NCI-H524 (cell line): Measurements from ENCODE around the gene DEXI.
"Not testable (repeated sequence)": the region's sequence is repeated elsewhere in the genome, so short reads cannot be mapped to it uniquely, and the experiment has no call there.

Experiments
- DNase-seq, 2 experiments: peaks; one replicate each; lab custom pipeline; 2025; lab: John Stamatoyannopoulos, UW

DEXI gene

GRCh38 chr16:10926867-10927266, 15.4 kb downstream of the DEXI start:
- DNase-seq, result no peak

GRCh38 chr16:10926094-10926493, 16.2 kb downstream of the DEXI start:
- no peak for DNase-seq

- not testable (repeated sequence) for DNase-seq
These were observed 17.0 kb downstream of the DEXI start for GRCh38 chr16:10925285-10925684.

GRCh38 chr16:10923650-10924214, 18.5 kb downstream of the DEXI start:
- DNase-seq, result no peak

GRCh38 chr16:10923146-10923649, 19.1 kb downstream of the DEXI start:
- DNase-seq, result no peak

- DNase-seq, result no peak
These were observed 19.7 kb downstream of the DEXI start for GRCh38 chr16:10922328-10923145.

GRCh38 chr16:10921536-10922327, 20.5 kb downstream of the DEXI start:
- DNase-seq, result no peak

GRCh38 chr16:10920726-10921427, 21.4 kb downstream of the DEXI start:
- DNase-seq, result no peak

- no peak for DNase-seq
These were observed 23.3 kb downstream of the DEXI start for GRCh38 chr16:10919003-10919351.

- peak; percentile 84 to 95 for DNase-seq
These were observed 23.8 kb downstream of the DEXI start for GRCh38 chr16:10918294-10919002.

- DNase-seq, result no peak
These were observed 25.7 kb downstream of the DEXI start for GRCh38 chr16:10916534-10916933.

- no peak for DNase-seq
These were observed 31.0 kb downstream of the DEXI start for GRCh38 chr16:10911267-10911666.

GRCh38 chr16:10907757-10908045, 34.6 kb downstream of the DEXI start:
- no peak for DNase-seq

- DNase-seq, result no peak
These were observed 35.1 kb downstream of the DEXI start for GRCh38 chr16:10906914-10907756.

GRCh38 chr16:10906482-10906881, 35.8 kb downstream of the DEXI start:
- DNase-seq, result no peak

- no peak for DNase-seq
These were observed 39.3 kb downstream of the DEXI start for GRCh38 chr16:10902999-10903398.

GRCh38 chr16:10897134-10897533, 45.1 kb downstream of the DEXI start:
- DNase-seq, result peak; percentile 5 to 42

- no peak for DNase-seq
These were observed 45.5 kb downstream of the DEXI start for GRCh38 chr16:10896723-10897122.

GRCh38 chr16:10896165-10896564, 46.1 kb downstream of the DEXI start:
- DNase-seq, result no peak

GRCh38 chr16:10895053-10895946, 47.0 kb downstream of the DEXI start:
- no peak for DNase-seq
